DMS53 (cell line): ENCODE measurements around the gene ATG12.
"Not testable (repeated sequence)": the region's sequence is repeated elsewhere in the genome, so short reads cannot be mapped to it uniquely, and the experiment has no call there.

Source experiments
- DNase-seq: peaks from one replicate; lab custom pipeline; 2025; lab: John Stamatoyannopoulos, UW

Gene ATG12

GRCh38 chr5:115842952-115843351 lies 1.6 kb upstream of the ATG12 start:
- peak; percentile 18 for DNase-seq

DNA sequence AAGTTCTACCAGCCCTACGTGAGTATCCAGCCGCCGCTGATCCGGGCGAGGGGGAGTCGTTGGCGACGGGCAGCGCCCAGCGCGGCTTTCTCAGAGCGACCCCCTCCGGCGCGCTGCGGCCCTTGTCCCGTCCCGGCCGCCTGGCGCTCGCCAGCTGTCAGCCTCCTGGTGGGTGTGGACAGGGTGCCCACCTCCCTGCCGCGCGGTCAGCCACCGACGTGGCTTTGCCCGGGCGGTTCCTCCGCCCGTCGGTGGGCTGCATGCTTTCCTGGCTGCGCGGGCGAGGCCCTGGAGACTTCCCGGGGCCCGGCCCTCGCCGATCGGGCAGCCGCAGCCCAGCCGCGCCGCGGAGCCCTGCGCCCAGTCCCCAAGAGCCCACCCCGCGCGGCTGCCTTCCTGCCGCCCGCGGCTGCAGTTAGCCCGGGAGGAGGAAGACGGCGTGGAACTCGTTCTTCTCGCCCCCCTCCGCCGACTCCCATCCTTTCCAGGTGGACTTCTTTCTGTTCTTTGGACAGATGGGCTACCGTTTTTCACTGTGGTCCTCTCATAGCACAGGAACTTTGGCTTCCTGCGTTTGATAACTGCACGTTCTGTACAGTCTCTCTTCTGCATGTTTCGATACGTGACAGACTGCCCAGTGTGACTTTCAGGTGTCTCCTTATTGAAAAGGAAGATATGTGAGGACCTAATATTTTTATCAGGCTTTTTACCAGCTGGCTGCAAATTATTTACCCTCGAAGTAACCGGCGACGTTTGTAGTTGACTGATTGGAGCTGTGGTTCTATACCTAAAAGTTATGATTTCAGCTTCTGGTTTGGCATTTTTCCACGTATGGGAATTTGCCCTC lies 947 bp upstream of the ATG12 start:
- DNase-seq: peak; percentile 89

- peak; percentile 36 for DNase-seq
These were observed 492 bp downstream of the ATG12 start for GRCh38 chr5:115840873-115841272.

DNA sequence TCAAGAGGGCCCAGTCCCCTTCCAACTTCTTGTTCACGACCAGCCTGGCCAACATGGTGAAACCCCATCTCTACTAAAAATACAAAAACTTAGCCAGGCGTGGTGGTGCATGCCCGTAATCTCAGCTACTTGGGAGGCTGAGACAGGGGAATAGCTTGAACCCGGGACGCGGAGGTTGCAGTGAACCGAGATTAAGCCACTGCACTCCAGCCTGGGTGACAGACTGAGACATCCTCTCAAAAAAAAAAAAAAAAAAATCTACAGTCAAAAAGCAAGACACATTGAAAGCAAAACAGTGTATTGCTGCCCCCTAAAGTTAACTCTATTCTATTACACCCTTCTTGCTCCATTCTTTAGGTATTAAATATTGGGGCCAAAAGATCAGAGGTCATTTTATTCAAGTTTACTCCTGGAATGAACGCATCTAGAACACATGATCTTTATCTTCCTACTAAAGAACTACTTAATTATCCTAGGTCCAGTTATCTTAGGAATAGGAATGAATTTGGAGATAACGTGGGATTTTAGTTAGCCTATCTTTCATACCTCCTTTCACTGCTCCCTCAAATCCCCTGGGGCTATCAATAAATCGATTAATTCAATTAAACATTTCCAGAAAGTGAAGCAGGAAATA lies 2.4 kb downstream of the ATG12 start:
- peak; percentile 79 for DNase-seq

DNA sequence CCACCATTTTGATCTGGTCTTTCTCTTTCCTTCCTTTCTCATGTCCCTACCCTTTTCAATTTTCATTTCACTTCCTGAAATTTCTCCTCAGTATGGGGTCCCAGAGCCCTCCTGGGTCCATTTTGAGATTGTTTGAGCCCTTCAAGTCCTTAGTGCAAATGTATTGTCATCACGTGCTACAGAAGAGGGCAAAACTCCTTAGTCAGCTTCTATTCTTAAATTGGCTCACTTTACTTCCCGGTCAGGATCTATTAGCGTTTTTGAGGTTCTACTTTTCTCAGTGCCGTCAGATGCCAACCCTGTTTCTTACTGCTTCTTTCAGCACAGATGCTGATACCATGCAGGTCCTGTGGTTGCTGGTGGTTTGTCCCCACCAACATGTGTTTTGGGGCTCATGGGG lies 5.9 kb downstream of the ATG12 start:
- DNase-seq: no peak

GRCh38 chr5:115831163-115831768 lies 10.1 kb downstream of the ATG12 start:
- DNase-seq: peak; percentile 82

DNA sequence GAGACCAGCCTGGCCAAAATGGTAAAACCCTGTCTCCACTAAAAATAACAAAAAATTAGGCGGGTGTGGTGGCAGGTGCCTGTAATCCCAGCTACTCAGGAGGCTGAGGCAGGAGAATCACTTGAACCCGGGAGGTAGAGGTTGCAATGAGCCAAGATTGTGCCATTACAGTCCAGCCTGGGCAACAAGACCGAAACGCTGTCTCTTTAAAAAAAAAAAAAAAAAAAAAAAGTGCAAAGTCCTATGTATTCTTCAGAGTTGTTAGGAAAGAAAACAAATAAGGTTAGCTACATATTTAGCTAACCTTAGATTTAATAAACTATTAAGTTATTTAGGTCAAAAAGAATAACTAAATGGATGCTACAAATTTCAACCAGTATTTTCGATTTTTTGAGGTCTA lies 11.5 kb downstream of the ATG12 start:
- DNase-seq: no peak

GRCh38 chr5:115825948-115826347 lies 15.4 kb downstream of the ATG12 start:
- DNase-seq: no peak

DNA sequence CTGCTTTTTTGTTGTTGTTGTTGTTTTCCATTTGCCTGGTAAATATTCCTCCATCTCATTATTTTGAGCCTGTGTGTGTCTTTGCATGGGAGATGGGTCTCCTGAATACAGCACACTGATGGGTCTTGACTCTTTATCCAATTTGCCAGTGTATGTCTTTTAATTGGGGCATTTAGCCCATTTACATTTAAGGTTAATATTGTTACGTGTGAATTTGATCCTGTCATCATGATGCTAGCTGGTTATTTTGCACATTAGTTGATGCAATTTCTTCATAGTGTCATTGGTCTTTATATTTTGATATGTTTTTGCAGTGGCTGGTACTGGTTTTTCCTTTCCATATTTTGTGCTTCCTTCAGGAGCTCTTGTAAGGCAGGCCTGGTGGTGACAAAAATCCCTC lies 16.4 kb downstream of the ATG12 start:
- DNase-seq: not testable (repeated sequence)

DNA sequence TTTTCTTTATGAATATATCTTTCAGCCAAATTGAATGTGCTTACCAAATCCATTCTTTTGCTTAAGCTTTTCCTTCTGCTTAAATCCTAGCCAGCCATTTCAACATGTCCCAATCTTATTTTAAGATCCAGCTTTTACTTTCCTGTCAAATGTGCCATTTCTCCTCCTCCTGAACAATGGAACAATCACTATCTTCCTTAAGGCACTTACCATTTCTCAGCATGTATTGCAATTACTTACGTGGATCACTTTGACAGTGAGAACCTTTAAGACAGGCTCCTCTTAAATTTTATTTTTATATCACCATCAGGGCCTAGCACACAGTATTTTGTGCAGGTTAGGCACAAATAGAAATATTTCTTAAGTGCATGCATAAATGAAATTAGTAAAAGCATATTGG lies 20.5 kb downstream of the ATG12 start:
- DNase-seq: no peak

DNA sequence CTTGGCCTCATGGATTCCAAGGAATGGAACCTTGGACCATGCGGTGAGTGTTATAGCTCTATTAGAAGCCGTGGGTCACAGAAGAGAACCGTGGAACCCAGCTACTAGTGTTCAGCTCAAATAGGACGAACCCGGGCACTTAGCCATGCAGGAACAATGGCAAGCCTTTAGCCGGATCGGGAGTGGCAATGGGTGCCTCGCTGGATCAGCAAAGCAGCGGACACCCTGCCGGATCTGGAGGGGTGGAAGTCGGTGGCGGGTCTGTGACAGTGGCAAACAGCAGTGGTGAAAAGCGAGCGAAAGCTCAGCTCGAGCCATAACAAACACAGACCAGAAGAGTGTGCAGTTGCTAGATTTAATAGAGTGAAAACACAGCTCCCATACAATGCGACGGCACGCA lies 22.5 kb downstream of the ATG12 start:
- no peak for DNase-seq

DNA sequence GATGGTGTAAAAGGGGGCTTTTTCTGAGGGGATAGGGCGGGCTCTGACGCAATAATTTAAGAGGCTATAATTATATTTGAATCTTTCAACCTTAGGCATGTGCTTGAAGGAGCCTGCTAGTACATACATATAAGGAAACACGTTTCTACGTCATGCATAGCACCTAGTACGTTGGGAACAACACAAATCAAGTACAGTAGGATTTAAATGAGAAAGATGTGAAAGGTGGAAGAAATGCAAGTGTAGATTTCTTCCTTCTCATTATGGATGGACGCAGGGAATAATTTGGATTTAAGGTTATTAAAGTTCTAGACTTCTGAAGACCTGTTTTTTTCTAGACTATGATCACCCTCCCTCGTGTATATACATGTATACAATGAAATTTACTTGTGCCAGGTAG lies 24.0 kb downstream of the ATG12 start:
- no peak for DNase-seq

DNA sequence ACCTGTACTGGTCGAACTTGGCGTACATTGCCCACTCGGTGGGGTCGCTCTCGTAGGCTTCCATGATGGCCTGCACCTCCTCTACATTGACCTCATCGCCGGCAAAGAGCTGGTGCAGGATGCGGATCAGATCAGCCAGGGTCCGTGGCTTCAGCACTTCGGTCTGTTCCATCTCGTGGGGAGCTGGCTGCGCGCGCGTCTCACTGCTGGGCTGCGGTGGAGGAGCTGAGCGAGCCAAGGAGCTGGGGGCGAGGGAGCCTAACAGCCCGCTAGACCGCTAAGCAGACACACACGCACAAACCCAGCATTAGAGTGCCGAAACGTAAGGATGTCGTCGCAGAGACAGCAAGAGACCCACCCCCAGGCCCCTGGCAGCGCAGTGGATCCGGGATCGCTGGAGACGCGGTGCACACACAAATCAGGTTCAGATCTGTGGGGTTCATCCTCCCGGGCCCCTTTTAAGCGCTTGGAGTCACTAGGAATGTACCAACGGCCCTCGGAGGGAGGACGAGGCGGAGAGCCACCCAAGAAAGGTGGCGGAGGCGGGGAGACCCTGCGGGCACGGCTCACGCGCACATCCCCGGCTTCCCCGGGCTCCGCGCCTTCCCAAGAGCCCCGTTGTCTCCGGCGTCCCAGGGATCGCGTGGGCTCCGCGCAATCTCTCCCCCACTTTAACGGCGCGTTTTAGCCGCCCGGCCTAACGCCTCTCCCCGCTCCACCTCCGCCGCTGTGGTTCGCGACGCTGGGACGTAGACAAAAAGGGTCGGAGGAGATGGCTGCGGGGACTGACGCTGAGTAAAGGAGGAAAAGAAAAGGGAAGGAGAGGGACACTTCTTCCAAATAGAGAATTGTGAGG lies 24.9 kb downstream of the ATG12 start, which contains the start of gene CDO1:
CDO1 (minus strand) TSS at position 434 of the 856 bp plus-strand sequence; CDS start at position 172, 262 bp downstream.
- no peak for DNase-seq

GRCh38 chr5:115815693-115816225 lies 25.6 kb downstream of the ATG12 start:
- DNase-seq: peak; percentile 18

DNA sequence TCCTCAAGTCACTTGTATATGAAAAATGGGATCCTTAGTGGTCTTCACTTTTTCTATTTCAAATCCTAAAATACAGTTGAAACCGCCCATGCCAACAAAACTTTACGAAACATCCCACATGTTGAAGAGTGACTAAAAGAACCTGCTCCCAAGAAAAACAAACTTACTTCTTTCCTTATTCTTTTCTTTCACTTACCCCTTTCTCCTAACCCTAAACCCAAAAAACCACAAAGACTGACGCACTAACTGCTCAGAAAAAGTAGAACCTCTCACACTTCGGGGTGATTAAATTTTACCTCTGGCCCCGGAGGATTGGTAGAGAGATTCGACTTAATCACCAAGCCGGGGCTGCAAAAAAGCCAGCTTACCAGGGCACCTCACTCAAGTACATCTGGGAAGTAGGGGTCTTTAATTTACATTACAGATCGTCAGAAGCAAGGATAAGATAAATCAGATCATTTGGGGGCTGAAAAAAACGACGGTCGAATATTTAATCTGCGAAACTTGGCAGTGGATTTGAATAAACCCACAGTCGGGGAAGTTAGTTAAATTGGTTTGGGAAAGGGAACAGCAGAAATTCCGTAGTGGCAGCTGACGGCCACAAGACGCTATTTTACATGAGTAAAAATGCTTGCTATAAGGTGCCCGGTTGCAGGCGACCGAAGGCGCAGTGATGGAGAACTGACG lies 26.2 kb downstream of the ATG12 start:
- no peak for DNase-seq

GRCh38 chr5:115813719-115814118 lies 27.6 kb downstream of the ATG12 start:
- DNase-seq: no peak

GRCh38 chr5:115812372-115812771 lies 29.0 kb downstream of the ATG12 start:
- DNase-seq: no peak

- DNase-seq: no peak
These were observed 30.0 kb downstream of the ATG12 start for GRCh38 chr5:115811406-115811805.

GRCh38 chr5:115810761-115811160 lies 30.6 kb downstream of the ATG12 start:
- no peak for DNase-seq

DNA sequence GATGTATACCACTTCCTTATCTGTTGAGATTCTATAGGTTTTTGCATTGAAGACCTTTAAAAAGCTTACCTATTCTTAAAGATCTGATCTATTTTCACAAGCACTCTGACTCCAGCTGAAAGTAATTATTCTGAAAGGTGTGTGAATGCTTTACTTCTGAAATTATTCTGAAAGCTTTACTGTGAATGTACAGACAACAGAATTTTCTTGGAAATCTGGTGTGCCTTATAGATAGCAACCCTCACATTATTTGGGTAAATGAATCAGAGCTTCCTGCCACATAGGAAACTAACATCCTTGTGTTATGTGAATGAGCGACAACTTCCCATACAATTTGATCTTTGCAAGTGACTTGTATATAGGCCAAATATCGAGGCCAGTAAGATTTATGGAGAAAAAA lies 31.4 kb downstream of the ATG12 start:
- no peak for DNase-seq

DNA sequence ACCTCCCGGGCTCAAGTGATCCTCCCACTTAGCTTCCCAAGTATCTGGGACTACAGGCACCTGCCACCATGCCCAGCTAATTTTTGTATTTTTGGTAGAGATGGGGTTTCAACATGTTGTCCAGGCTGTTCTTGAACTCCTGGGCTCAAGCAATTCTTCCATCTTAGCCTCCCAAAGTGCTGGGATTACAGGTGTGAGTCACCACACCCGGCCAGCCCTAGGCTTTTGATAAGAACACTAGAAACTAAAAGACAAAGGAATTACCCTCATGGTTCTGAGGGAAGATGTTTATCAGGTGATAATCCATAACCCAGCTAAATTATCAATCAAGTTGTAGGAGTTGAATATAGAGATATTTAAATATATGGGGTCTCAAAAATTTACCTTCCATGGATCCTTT lies 33.3 kb downstream of the ATG12 start:
- DNase-seq: not testable (repeated sequence)
